HG02885 (cell line): ENCODE data around the gene OR2H1.
"Not testable (repeated sequence)": the region's sequence is repeated elsewhere in the genome, so short reads cannot be mapped to it uniquely, and the experiment has no call there.

ENCODE experiments used
- ATAC-seq: cut with Tn5 transposase; IDR thresholded peaks from one replicate; pipeline ENCODE4 v1.9.1; 2021; ENCODE audit warnings: mild to moderate bottlenecking; ENCODE audit not compliant: unreplicated experiment, poor library complexity

The OR2H1 gene

GRCh38 chr6:29456971-29457370, at the start of gene OR2H1, which contains the start of gene OR11A1:
Gene OR2H1 (plus strand): TSS chr6:29457155. CDS start chr6:29461770, 4,615 bp downstream.
Gene OR11A1 (minus strand): TSS chr6:29457071. CDS start chr6:29427641, 29,430 bp downstream.
- no peak for ATAC-seq

- ATAC-seq = no peak
These were observed 42.4 kb upstream of the OR2H1 start, which contains the start of gene OR12D1 for GRCh38 chr6:29414588-29414987. Gene OR12D1 (plus strand): TSS chr6:29414928.

- ATAC-seq = no peak
These were observed 37.4 kb upstream of the OR2H1 start for GRCh38 chr6:29419516-29419915.

- ATAC-seq = no peak
These were observed 32.8 kb upstream of the OR2H1 start for GRCh38 chr6:29424168-29424567.

GRCh38 chr6:29424575-29424974, 32.4 kb upstream of the OR2H1 start:
- ATAC-seq = no peak

- ATAC-seq = no peak
These were observed 31.9 kb upstream of the OR2H1 start for GRCh38 chr6:29425075-29425474.

GRCh38 chr6:29426654-29427053, 30.3 kb upstream of the OR2H1 start:
- ATAC-seq = no peak

GRCh38 chr6:29436730-29437129, 20.2 kb upstream of the OR2H1 start:
- not testable (repeated sequence) for ATAC-seq

GRCh38 chr6:29439006-29439405, 17.9 kb upstream of the OR2H1 start, which contains the start of gene OR10C1:
Gene OR10C1 (plus strand): TSS chr6:29439306. CDS start chr6:29440016, 710 bp downstream.
- no peak for ATAC-seq

- no peak for ATAC-seq
These were observed 14.2 kb upstream of the OR2H1 start for GRCh38 chr6:29442719-29443118.

- not testable (repeated sequence) for ATAC-seq
These were observed 12.9 kb upstream of the OR2H1 start for GRCh38 chr6:29444031-29444430.

GRCh38 chr6:29447670-29448069, 9.3 kb upstream of the OR2H1 start:
- no peak for ATAC-seq

GRCh38 chr6:29451471-29452193, 5.3 kb upstream of the OR2H1 start:
- ATAC-seq = no peak

- no peak for ATAC-seq
These were observed 4.3 kb downstream of the OR2H1 start for GRCh38 chr6:29461021-29461814.

- ATAC-seq = no peak
These were observed 5.1 kb downstream of the OR2H1 start for GRCh38 chr6:29462022-29462421.

GRCh38 chr6:29465279-29465678, 8.3 kb downstream of the OR2H1 start:
- ATAC-seq = no peak

- no peak for ATAC-seq
These were observed 8.8 kb downstream of the OR2H1 start for GRCh38 chr6:29465801-29466200.

GRCh38 chr6:29466241-29466640, 9.3 kb downstream of the OR2H1 start:
- no peak for ATAC-seq

- no peak for ATAC-seq
These were observed 18.0 kb downstream of the OR2H1 start for GRCh38 chr6:29474996-29475395.

- no peak for ATAC-seq
These were observed 21.0 kb downstream of the OR2H1 start for GRCh38 chr6:29477923-29478450.

- no peak for ATAC-seq
These were observed 21.8 kb downstream of the OR2H1 start for GRCh38 chr6:29478740-29479139.
